Erythroblast (primary cell): ENCODE data around the gene OSCP1.

ENCODE experiments used
- GATA1 ChIP-seq: IDR thresholded peaks from 2 replicates; pipeline ENCODE4 v1.6.1; 2011; ENCODE audit warnings: low read depth, mild to moderate bottlenecking, control low read depth, low read length, moderate library complexity
- POLR2A ChIP-seq: IDR thresholded peaks from 2 replicates; pipeline ENCODE4 v1.6.1; 2011; ENCODE audit warnings: mild to moderate bottlenecking, low read length

GRCh38 chr1:36419569-36419968 lies 30.7 kb downstream of the OSCP1 start:
- TF ChIP-seq POLR2A (no peak), GATA1 (no peak)
